Esophagus squamous epithelium (tissue), 4 donors: ENCODE measurements around the gene COL20A1.

Experiments
- POLR2A ChIP-seq, 4 donors: fragments of 450-650 bp; IDR thresholded peaks; one replicate each; pipeline ENCODE4 v1.6.1; 2017; ENCODE audit warnings: antibody characterized with exemption in 4 of 4, mild to moderate bottlenecking in 4 of 4, moderate library complexity in 3 of 4
- TF ChIP-seq, protein P1 (sequence below), 6 experiments: fragments of 450-650 bp in 4 of 6; fragments of 200-600 bp in 2 of 6; sonication (generic) in 2 of 6; IDR thresholded peaks; one replicate each; pipeline ENCODE4 v1.5.1; 2016 to 2019; ENCODE audit warnings: antibody characterized with exemption in 6 of 6, mild to moderate bottlenecking in 4 of 6, moderate library complexity in 4 of 6

- TF ChIP-seq, protein P1, sequence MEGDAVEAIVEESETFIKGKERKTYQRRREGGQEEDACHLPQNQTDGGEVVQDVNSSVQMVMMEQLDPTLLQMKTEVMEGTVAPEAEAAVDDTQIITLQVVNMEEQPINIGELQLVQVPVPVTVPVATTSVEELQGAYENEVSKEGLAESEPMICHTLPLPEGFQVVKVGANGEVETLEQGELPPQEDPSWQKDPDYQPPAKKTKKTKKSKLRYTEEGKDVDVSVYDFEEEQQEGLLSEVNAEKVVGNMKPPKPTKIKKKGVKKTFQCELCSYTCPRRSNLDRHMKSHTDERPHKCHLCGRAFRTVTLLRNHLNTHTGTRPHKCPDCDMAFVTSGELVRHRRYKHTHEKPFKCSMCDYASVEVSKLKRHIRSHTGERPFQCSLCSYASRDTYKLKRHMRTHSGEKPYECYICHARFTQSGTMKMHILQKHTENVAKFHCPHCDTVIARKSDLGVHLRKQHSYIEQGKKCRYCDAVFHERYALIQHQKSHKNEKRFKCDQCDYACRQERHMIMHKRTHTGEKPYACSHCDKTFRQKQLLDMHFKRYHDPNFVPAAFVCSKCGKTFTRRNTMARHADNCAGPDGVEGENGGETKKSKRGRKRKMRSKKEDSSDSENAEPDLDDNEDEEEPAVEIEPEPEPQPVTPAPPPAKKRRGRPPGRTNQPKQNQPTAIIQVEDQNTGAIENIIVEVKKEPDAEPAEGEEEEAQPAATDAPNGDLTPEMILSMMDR (IDR thresholded peaks at IDR 0.05) = no peak
- no peak for TF ChIP-seq POLR2A (IDR thresholded peaks at IDR 0.05)
These were observed 58.3 kb downstream of the COL20A1 start for GRCh38 chr20:63351326-63351700.
